ENCODE results near the gene ANXA11.
"Not testable (repeated sequence)": the region's sequence is repeated elsewhere in the genome, so short reads cannot be mapped to it uniquely, and the experiment has no call there.

ANXA11 gene

GRCh38 chr10:80212535-80213115 lies 7.3 kb upstream of the ANXA11 start:
- H2AFZ ChIP-seq (ENCODE audit: low read length) = not testable (repeated sequence)

GRCh38 chr10:80211786-80212185 lies 6.4 kb upstream of the ANXA11 start:
- no peaks in the 10 kb centered on the region for H3K27me3 ChIP-seq (ENCODE audit: insufficient read depth, low read length)
- H3K4me1 ChIP-seq (ENCODE audit: insufficient read depth, low read length, severe bottlenecking) = no peaks in the 10 kb centered on the region
- H3K4me3 ChIP-seq (ENCODE audit: low read depth, low read length, poor library complexity, severe bottlenecking) = no peak overlapping the region
- no peaks in the 10 kb centered on the region for H3K36me3 ChIP-seq (ENCODE audit: insufficient read depth, low read length)
- H3K27ac ChIP-seq (ENCODE audit: low read depth, low read length, poor library complexity, severe bottlenecking) = no peak overlapping the region
- no peaks in the 10 kb centered on the region for H3K79me2 ChIP-seq (ENCODE audit: insufficient read depth, low read length)
- H4K20me1 ChIP-seq (ENCODE audit: insufficient read depth, low read length) = no peaks in the 10 kb centered on the region
- no peak overlapping the region for H3K9ac ChIP-seq (ENCODE audit: low read length)
- H2AFZ ChIP-seq (ENCODE audit: low read length) = no peak overlapping the region
- H3K4me2 ChIP-seq (ENCODE audit: low read length) = no peak overlapping the region
- no peaks in the 10 kb centered on the region for H3K9me3 ChIP-seq (ENCODE audit: low read length)
- no peaks in the 10 kb centered on the region for H3F3A ChIP-seq (ENCODE audit: insufficient read depth, low read length)
- TF ChIP-seq EZH2 (IDR thresholded peaks at IDR 0.05; ENCODE audit: borderline replicate concordance, low read length) (no peak), CTCF (IDR thresholded peaks at IDR 0.05; ENCODE audit: low read length) (no peak)
- no peaks in the 10 kb centered on the region for H3K9me2 ChIP-seq (ENCODE audit: low read depth, low read length)

More at GRCh38 chr10:80212535-80213115, 7.3 kb upstream of the ANXA11 start:
- not testable (repeated sequence) for H4K20me1 ChIP-seq (ENCODE audit: insufficient read depth, low read length); H3K9me2 ChIP-seq (ENCODE audit: low read depth, low read length); H3K36me3 ChIP-seq (ENCODE audit: insufficient read depth, low read length); H3K27me3 ChIP-seq (ENCODE audit: insufficient read depth, low read length); H3K4me3 ChIP-seq (ENCODE audit: low read depth, low read length, poor library complexity, severe bottlenecking); H3F3A ChIP-seq (ENCODE audit: insufficient read depth, low read length); H3K9ac ChIP-seq (ENCODE audit: low read length); H3K9me3 ChIP-seq (ENCODE audit: low read length); H3K79me2 ChIP-seq (ENCODE audit: insufficient read depth, low read length); H3K4me2 ChIP-seq (ENCODE audit: low read length); H3K4me1 ChIP-seq (ENCODE audit: insufficient read depth, low read length, severe bottlenecking); H3K27ac ChIP-seq (ENCODE audit: low read depth, low read length, poor library complexity, severe bottlenecking)

- TF ChIP-seq CTCF (IDR thresholded peaks at IDR 0.05; ENCODE audit: low read length) = no peak
- TF ChIP-seq EZH2 (IDR thresholded peaks at IDR 0.05; ENCODE audit: borderline replicate concordance, low read length) = no peak
- Histone ChIP-seq H3F3A (ENCODE audit: insufficient read depth, low read length) (no peaks in the 10 kb centered on the region), H3K9me2 (ENCODE audit: low read depth, low read length) (no peaks in the 10 kb centered on the region), H3K36me3 (ENCODE audit: insufficient read depth, low read length) (no peaks in the 10 kb centered on the region), H3K27ac (ENCODE audit: low read depth, low read length, poor library complexity, severe bottlenecking) (no peak overlapping the region), H3K9ac (ENCODE audit: low read length) (no peak overlapping the region), H4K20me1 (ENCODE audit: insufficient read depth, low read length) (no peaks in the 10 kb centered on the region), H3K27me3 (ENCODE audit: insufficient read depth, low read length) (no peaks in the 10 kb centered on the region), H3K4me1 (ENCODE audit: insufficient read depth, low read length, severe bottlenecking) (peaks cover 7% of the 10 kb centered on the region), H3K9me3 (ENCODE audit: low read length) (no peaks in the 10 kb centered on the region), H2AFZ (ENCODE audit: low read length) (no peak overlapping the region), H3K4me2 (ENCODE audit: low read length) (no peak overlapping the region), H3K4me3 (ENCODE audit: low read depth, low read length, poor library complexity, severe bottlenecking) (no peak overlapping the region), H3K79me2 (ENCODE audit: insufficient read depth, low read length) (no peaks in the 10 kb centered on the region)
Observed at GRCh38 chr10:80210259-80210658, 4.9 kb upstream of the ANXA11 start.

- Histone ChIP-seq H3K4me3 (ENCODE audit: low read depth, low read length, poor library complexity, severe bottlenecking) (no peak overlapping the region), H3K27me3 (ENCODE audit: insufficient read depth, low read length) (no peaks in the 10 kb centered on the region), H4K20me1 (ENCODE audit: insufficient read depth, low read length) (no peaks in the 10 kb centered on the region), H3K79me2 (ENCODE audit: insufficient read depth, low read length) (peaks cover 18% of the 10 kb centered on the region), H3K9me2 (ENCODE audit: low read depth, low read length) (no peaks in the 10 kb centered on the region), H3K9ac (ENCODE audit: low read length) (no peak overlapping the region), H3K27ac (ENCODE audit: low read depth, low read length, poor library complexity, severe bottlenecking) (no peak overlapping the region), H3F3A (ENCODE audit: insufficient read depth, low read length) (no peaks in the 10 kb centered on the region), H3K9me3 (ENCODE audit: low read length) (no peaks in the 10 kb centered on the region), H2AFZ (ENCODE audit: low read length) (no peak overlapping the region), H3K4me1 (ENCODE audit: insufficient read depth, low read length, severe bottlenecking) (peaks cover 22% of the 10 kb centered on the region), H3K36me3 (ENCODE audit: insufficient read depth, low read length) (no peaks in the 10 kb centered on the region), H3K4me2 (ENCODE audit: low read length) (no peak overlapping the region)
- TF ChIP-seq CTCF (IDR thresholded peaks at IDR 0.05; ENCODE audit: low read length) (no peak), EZH2 (IDR thresholded peaks at IDR 0.05; ENCODE audit: borderline replicate concordance, low read length) (no peak)
Observed at GRCh38 chr10:80207768-80208370, 2.5 kb upstream of the ANXA11 start.

All from OCI-LY1 (cell line).